GM23338 (cell line): Measurements from ENCODE around the gene DGKK.

ENCODE experiments used
- CREB1 ChIP-seq: fragments of 250-450 bp; sonication (Bioruptor Pico); IDR thresholded peaks from 2 replicates; pipeline ENCODE4 v1.5.0; 2020; ENCODE audit warnings: low read depth, mild to moderate bottlenecking, moderate library complexity
- CTCF ChIP-seq, 2 experiments: fragments of 200-600 bp in 1 of 2; sonication (generic) in 1 of 2; conservative IDR thresholded peaks; 2 replicates each; pipeline versions ENCODE4 v1.5.1 to v1.6.1; 2016 to 2017; ENCODE audit warnings: antibody characterized with exemption in 2 of 2, low read depth in 2 of 2, mild to moderate bottlenecking in 2 of 2, moderate library complexity in 1 of 2
- EZH2 ChIP-seq: fragments of 200-600 bp; sonication (generic); IDR thresholded peaks from one replicate; pipeline ENCODE4 v1.8.0; 2017; ENCODE audit warnings: antibody characterized with exemption, mild to moderate bottlenecking, low read depth; ENCODE audit not compliant: unreplicated experiment
- JUNB ChIP-seq: IDR thresholded peaks from one replicate; pipeline ENCODE4 v1.6.1; 2016; ENCODE audit warnings: antibody characterized with exemption; ENCODE audit not compliant: unreplicated experiment
- POLR2AphosphoS5 ChIP-seq: IDR thresholded peaks from 2 replicates; pipeline ENCODE4 v1.6.1; 2016; ENCODE audit warnings: antibody characterized with exemption, low read depth
- STAT1 ChIP-seq: IDR thresholded peaks from one replicate; pipeline ENCODE4 v1.6.1; 2016; ENCODE audit warnings: antibody characterized with exemption; ENCODE audit not compliant: unreplicated experiment

GRCh38 chrX:50442426-50443116 lies 28.1 kb downstream of the DGKK start:
- TF ChIP-seq POLR2AphosphoS5 (no peak), CTCF (conservative IDR thresholded peaks at IDR 0.05; ENCODE audit: low read depth in 2 of 2) (no peak), EZH2 (no peak), JUNB (no peak), CREB1 (no peak), STAT1 (no peak)
